Esophagus squamous epithelium (tissue), 5 donors: ENCODE results near the gene SGCD. TPM values are rescaled to one million over a fixed set of nuclear protein-coding genes. Genes with fewer than 3 reads are reported as not detected.

ENCODE experiments used
- DNase-seq: peaks from one replicate; lab custom pipeline; 2025; lab: John Stamatoyannopoulos, UW
- H3K27ac ChIP-seq, 4 donors: fragments of 200-600 bp; sonication (generic); one replicate each; pipeline ENCODE4 v1.5.1; 2016 to 2019; ENCODE audit warnings: mild to moderate bottlenecking in 1 of 4
- H3K27me3 ChIP-seq, 4 donors: fragments of 200-600 bp; sonication (generic); 1 replicate in 3 of 4; 2 replicates in 1 of 4; pipeline versions ENCODE4 v1.5.1 to v1.6.0; 2017 to 2021; ENCODE audit warnings: antibody characterized with exemption in 1 of 4
- H3K36me3 ChIP-seq, 3 donors: fragments of 200-600 bp; sonication (generic); one replicate each; pipeline ENCODE4 v1.5.1; 2016 to 2019
- H3K4me1 ChIP-seq, 3 donors: fragments of 200-600 bp; sonication (generic); one replicate each; pipeline ENCODE4 v1.5.1; 2017 to 2019
- H3K4me3 ChIP-seq, 4 donors: fragments of 200-600 bp; sonication (generic); 1 replicate in 3 of 4; 2 replicates in 1 of 4; pipeline ENCODE4 v1.5.1; 2016 to 2019; ENCODE audit warnings: mild to moderate bottlenecking in 2 of 4, moderate library complexity in 1 of 4
- H3K9me3 ChIP-seq, 3 donors: fragments of 200-600 bp; sonication (generic); one replicate each; pipeline ENCODE4 v1.5.1; 2016 to 2019
- CTCF ChIP-seq, 6 experiments: fragments of 450-650 bp in 4 of 6; fragments of 200-600 bp in 2 of 6; sonication (generic) in 2 of 6; IDR thresholded peaks; one replicate each; pipeline ENCODE4 v1.5.1; 2016 to 2019; ENCODE audit warnings: antibody characterized with exemption in 6 of 6, mild to moderate bottlenecking in 4 of 6, moderate library complexity in 4 of 6
- POLR2A ChIP-seq, 4 donors: fragments of 450-650 bp; IDR thresholded peaks; one replicate each; pipeline ENCODE4 v1.6.1; 2017; ENCODE audit warnings: antibody characterized with exemption in 4 of 4, mild to moderate bottlenecking in 4 of 4, moderate library complexity in 3 of 4
- WGBS, 2 donors: methylation state at CpG; one replicate each; pipeline ENCODE4 v1.1.5; 2018; 5-methylcytosine and 5-hydroxymethylcytosine counted together
- intact Hi-C: fragments of 100-400 bp; cut with DNase I; formaldehyde crosslinking; loops from one replicate; pipeline ENCODE4 v1.15.0; 2022
- total RNA-seq, 4 donors: library from RNA; depleted of rRNA; stranded (reverse); fragments of >200 nt; gene quantifications; one replicate each; pipeline ENCODE4 v1.1.0, GENCODE V29; 2016
- donor health status: DM: yes; HTN: yes; CAD: no.

SGCD gene
- total RNA-seq, 4 donors from 2014 or later, result 0.08 to 4.4 (median 0.64) TPM

GRCh38 chr5:156435101-156435500, 108.1 kb downstream of the SGCD start:
- Histone ChIP-seq H3K27me3 (no peaks in the 10 kb centered on the region), H3K27ac (no peak overlapping the region), H3K4me1 (no peaks in the 10 kb centered on the region), H3K36me3 (no peaks in the 10 kb centered on the region), H3K4me3 (no peak overlapping the region), H3K9me3 (no peaks in the 10 kb centered on the region)
- TF ChIP-seq CTCF (IDR thresholded peaks at IDR 0.05) (no peak), POLR2A (IDR thresholded peaks at IDR 0.05) (no peak)
- intact Hi-C loops, result no loop called here
- 48 to 62% methylated on average over 3 of the region's 3 CpGs for WGBS, 2 donors
- DNase-seq, result no peak

GRCh38 chr5:156438076-156438475, 111.1 kb downstream of the SGCD start:
- no peak for DNase-seq
- Histone ChIP-seq H3K4me3 (no peak overlapping the region), H3K27me3 (no peaks in the 10 kb centered on the region), H3K36me3 (no peaks in the 10 kb centered on the region), H3K9me3 (no peaks in the 10 kb centered on the region), H3K4me1 (no peaks in the 10 kb centered on the region), H3K27ac (no peak overlapping the region)
- TF ChIP-seq CTCF (IDR thresholded peaks at IDR 0.05) (no peak), POLR2A (IDR thresholded peaks at IDR 0.05) (no peak)
- intact Hi-C loops, result no loop called here
- 54 to 65% methylated on average over 3 of the region's 3 CpGs for WGBS, 2 donors

GRCh38 chr5:156444753-156445291, 117.9 kb downstream of the SGCD start:
- DNase-seq, result no peak
- intact Hi-C loops, result no loop called here
- 53 to 68% methylated on average over 3 of the region's 3 CpGs for WGBS, 2 donors
- TF ChIP-seq POLR2A (IDR thresholded peaks at IDR 0.05), result no peak
- Histone ChIP-seq H3K36me3 (no peaks in the 10 kb centered on the region), H3K4me3 (no peak overlapping the region), H3K4me1 (no peaks in the 10 kb centered on the region), H3K27ac (no peak overlapping the region), H3K9me3 (no peaks in the 10 kb centered on the region), H3K27me3 (no peaks in the 10 kb centered on the region)

- H3K27me3 ChIP-seq, result no peaks in the 10 kb centered on the region
- no peaks in the 10 kb centered on the region for H3K36me3 ChIP-seq
- TF ChIP-seq POLR2A (IDR thresholded peaks at IDR 0.05) (no peak), CTCF (IDR thresholded peaks at IDR 0.05) (no peak)
- no peak overlapping the region for H3K27ac ChIP-seq
- no peak for DNase-seq
- intact Hi-C loops, result no loop called here
- H3K4me1 ChIP-seq, result no peaks in the 10 kb centered on the region
- H3K9me3 ChIP-seq, result no peaks in the 10 kb centered on the region
- no peak overlapping the region for H3K4me3 ChIP-seq
- WGBS, 2 donors, result 62 to 72% methylated on average over 4 of the region's 4 CpGs
Measured at GRCh38 chr5:156446526-156446925, 119.6 kb downstream of the SGCD start.

- no peak for DNase-seq
- Histone ChIP-seq H3K36me3 (no peaks in the 10 kb centered on the region), H3K4me1 (no peaks in the 10 kb centered on the region), H3K4me3 (no peak overlapping the region), H3K27ac (no peak overlapping the region), H3K27me3 (no peaks in the 10 kb centered on the region), H3K9me3 (no peaks in the 10 kb centered on the region)
- WGBS, 2 donors, result 87 to 89% methylated on average over 2 of the region's 2 CpGs
- intact Hi-C loops, result no loop called here
- no peak for TF ChIP-seq CTCF (IDR thresholded peaks at IDR 0.05)
- no peak for TF ChIP-seq POLR2A (IDR thresholded peaks at IDR 0.05)
Measured at GRCh38 chr5:156450778-156451177, 123.8 kb downstream of the SGCD start.

GRCh38 chr5:156451505-156451904, 124.5 kb downstream of the SGCD start:
- Histone ChIP-seq H3K4me1 (no peaks in the 10 kb centered on the region), H3K36me3 (no peaks in the 10 kb centered on the region), H3K9me3 (no peaks in the 10 kb centered on the region), H3K4me3 (no peak overlapping the region), H3K27me3 (no peaks in the 10 kb centered on the region), H3K27ac (no peak overlapping the region)
- no peak for DNase-seq
- intact Hi-C loops, result no loop called here
- TF ChIP-seq CTCF (IDR thresholded peaks at IDR 0.05) (no peak), POLR2A (IDR thresholded peaks at IDR 0.05) (no peak)
- 61 to 80% methylated on average over 1 of the region's 1 CpG for WGBS, 2 donors
